AG04449 (cell line): ENCODE measurements around the gene C4orf17.

Experiments
- CTCF ChIA-PET: fragments of 350-600 bp; formaldehyde crosslinking; extraction: SDS; loops from one replicate; lab custom pipeline; 2021; ENCODE audit warnings: antibody characterized with exemption; lab: Yijun Ruan, JAX
- POLR2A ChIA-PET: fragments of 400-600, 350-600 bp; formaldehyde crosslinking; extraction: SDS; loops from one replicate; lab custom pipeline; 2020; ENCODE audit warnings: antibody characterized with exemption, inconsistent platforms; lab: Yijun Ruan, JAX
- DNase-seq: peaks from one replicate; pipeline ENCODE4 v3.0.0-alpha.2; 2010; ENCODE audit warnings: low read depth, low spot score
- H3K4me3 ChIP-seq: 2 replicates; pipeline ENCODE4 v1.5.1; 2011; ENCODE audit warnings: low read depth, mild to moderate bottlenecking, control low read depth, low read length
- CTCF ChIP-seq: IDR thresholded peaks from one replicate; pipeline ENCODE4 v1.5.1; 2011; ENCODE audit warnings: mild to moderate bottlenecking, moderate library complexity, low read length, control low read depth, inconsistent platforms; ENCODE audit not compliant: insufficient read depth; ENCODE audit errors: missing control alignments

C4orf17 gene

GRCh38 chr4:99510721-99511120, at the start of gene C4orf17:
TSS of gene C4orf17 (plus strand) at chr4:99511021. CDS start at chr4:99513082, 2,061 bp downstream.
- CTCF ChIA-PET: no interaction called here
- POLR2A ChIA-PET: no interaction called here
- H3K4me3 ChIP-seq: no peak within 1 kb of the TSS
- DNase-seq: no peak
- no peak for TF ChIP-seq CTCF

- POLR2A ChIA-PET: no interaction called here
- TF ChIP-seq CTCF: no peak
- H3K4me3 ChIP-seq: no peak overlapping the region
- CTCF ChIA-PET: interaction anchor here (0.7 to 4.6 kb wide), 21 partner anchors 9 to 1310 kb away, joined by 3 to 28 read pairs (median 4); no protein-coding TSS in a partner anchor
- DNase-seq: no peak
Measured at GRCh38 chr4:99461623-99462401, 49.0 kb upstream of the C4orf17 start.

- POLR2A ChIA-PET: interaction anchor here (1.0 kb wide), 1 partner anchor 374 kb away, joined by 3 read pairs; the partner anchor contains the start of gene ADH5
- peak; percentile 67 for TF ChIP-seq CTCF
- no peak overlapping the region for H3K4me3 ChIP-seq
- CTCF ChIA-PET: interaction anchor here (0.7 to 4.6 kb wide), 33 partner anchors 8 to 1336 kb away, joined by 3 to 28 read pairs (median 4); partner anchors contain the start of gene METAP1
- DNase-seq: no peak
Measured at GRCh38 chr4:99462875-99463464, 47.9 kb upstream of the C4orf17 start.

GRCh38 chr4:99463566-99463965, 47.3 kb upstream of the C4orf17 start:
- DNase-seq: no peak
- no peak for TF ChIP-seq CTCF
- H3K4me3 ChIP-seq: no peak overlapping the region
- POLR2A ChIA-PET: no interaction called here
- CTCF ChIA-PET: interaction anchor here (0.7 to 4.6 kb wide), 28 partner anchors 8 to 1337 kb away, joined by 3 to 28 read pairs (median 4); partner anchors contain the start of gene METAP1

GRCh38 chr4:99467887-99468286, 42.9 kb upstream of the C4orf17 start:
- no peak for TF ChIP-seq CTCF
- CTCF ChIA-PET: interaction anchor here (1.6 kb wide), 1 partner anchor 10 kb away, joined by 5 read pairs; no protein-coding TSS in a partner anchor
- DNase-seq: no peak
- POLR2A ChIA-PET: no interaction called here
- H3K4me3 ChIP-seq: no peak overlapping the region

- CTCF ChIA-PET: interaction anchor here (0.5 to 0.8 kb wide), 2 partner anchors 1326 to 1910 kb away, joined by 3 read pairs; partner anchors contain the start of gene STPG2
- no peak for DNase-seq
- POLR2A ChIA-PET: no interaction called here
- H3K4me3 ChIP-seq: no peak overlapping the region
- TF ChIP-seq CTCF: no peak
Measured at GRCh38 chr4:99468889-99469288, 41.9 kb upstream of the C4orf17 start.
